Pulmonary artery endothelial cell (primary cell): Measurements from ENCODE around the gene AQP5. TPM values are rescaled to one million over a fixed set of nuclear protein-coding genes. Genes with fewer than 3 reads are reported as not detected.
A peak's percentile ranks its signal among the peaks of the same experiment; 100 is the strongest.

Experiments used
- DNase-seq: peaks from one replicate; pipeline ENCODE4 v3.0.0-alpha.2; 2011; ENCODE audit warnings: low read depth, low spot score
- total RNA-seq: library from RNA; depleted of rRNA; stranded (reverse); fragments of >200 nt; gene quantifications from 2 replicates; pipeline ENCODE4 v1.2.3, GENCODE V29; 2014

The AQP5 gene
- total RNA-seq, 1 donor from 2014 or later: 0.07 TPM

- no peak for DNase-seq
Observed at GRCh38 chr12:49950273-49951251, 11.1 kb upstream of the AQP5 start, which contains the start of gene AQP2. Gene AQP2, plus strand, starts transcription at chr12:49950737. Its CDS starts 94 bp downstream, at chr12:49950831.

DNA sequence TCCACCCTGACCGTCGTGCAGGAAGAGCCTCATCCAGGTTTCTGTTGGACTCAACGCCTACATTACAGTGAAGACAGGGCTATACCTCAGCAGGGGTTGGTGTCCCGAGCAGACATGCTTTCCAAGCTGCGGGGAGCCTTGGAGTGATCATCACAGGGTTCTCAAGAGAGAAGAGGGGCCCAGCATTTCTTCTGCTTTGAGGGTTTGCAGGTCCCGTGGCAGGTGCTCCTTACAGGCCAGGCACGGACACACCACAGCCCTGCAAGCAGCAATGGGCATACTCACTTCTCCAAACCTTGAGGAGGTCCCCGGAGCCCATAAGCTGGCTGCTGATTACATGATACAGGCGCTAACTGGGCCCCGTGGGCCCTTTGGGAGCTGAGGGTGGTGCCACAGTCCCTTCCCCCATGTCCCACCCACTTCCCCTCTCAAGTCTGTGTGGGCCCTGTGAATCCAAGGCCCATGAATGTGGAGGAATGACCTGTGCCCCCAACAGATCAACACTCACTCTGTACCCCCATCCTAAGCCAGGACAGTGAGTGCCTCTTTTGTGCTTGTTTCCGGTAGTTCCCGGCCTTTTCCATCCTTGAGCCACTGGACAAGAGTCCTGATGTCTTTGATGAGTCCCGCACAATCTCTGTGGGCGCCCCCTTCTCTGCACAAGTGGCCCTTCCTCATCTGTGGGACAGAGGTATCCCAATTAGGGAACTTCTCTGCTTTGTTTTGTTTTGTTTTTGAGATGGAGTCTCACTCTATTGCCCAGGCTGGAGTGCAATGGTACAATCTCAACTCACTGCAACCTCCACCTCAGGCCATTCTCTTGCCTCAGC, 10.0 kb upstream of the AQP5 start:
- DNase-seq: no peak

DNA sequence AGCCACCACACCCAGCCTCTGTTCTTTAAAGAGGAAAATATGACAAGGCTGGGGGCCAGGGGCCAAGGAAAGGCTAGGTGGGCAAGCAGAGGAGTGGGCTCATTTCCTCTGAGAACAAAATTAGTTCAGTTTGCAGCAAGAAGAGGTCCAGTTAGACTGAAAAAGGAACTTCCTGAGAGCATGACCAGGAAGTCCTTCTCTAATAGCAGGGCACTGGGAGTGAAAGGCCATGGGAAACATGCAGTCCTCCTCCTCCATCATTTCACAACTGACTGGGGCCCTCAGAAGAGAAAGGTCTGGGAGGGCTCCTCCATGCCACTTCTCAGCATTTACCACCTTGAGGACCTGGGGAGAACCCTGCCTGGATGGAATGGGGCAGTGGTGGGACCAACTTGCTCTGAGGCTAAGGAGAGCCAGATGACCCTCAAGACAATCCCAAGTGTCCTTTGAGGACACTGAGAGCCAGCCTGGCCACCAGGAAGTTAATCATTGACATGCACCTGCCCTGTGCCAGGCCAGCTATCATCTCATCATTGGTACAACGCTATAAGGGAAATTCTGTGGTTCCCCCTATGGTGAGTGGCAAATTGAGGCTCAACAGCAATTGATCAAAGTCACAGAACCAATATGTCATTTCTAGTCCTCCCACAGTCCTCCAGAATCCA, 9.1 kb upstream of the AQP5 start:
- no peak for DNase-seq

DNA sequence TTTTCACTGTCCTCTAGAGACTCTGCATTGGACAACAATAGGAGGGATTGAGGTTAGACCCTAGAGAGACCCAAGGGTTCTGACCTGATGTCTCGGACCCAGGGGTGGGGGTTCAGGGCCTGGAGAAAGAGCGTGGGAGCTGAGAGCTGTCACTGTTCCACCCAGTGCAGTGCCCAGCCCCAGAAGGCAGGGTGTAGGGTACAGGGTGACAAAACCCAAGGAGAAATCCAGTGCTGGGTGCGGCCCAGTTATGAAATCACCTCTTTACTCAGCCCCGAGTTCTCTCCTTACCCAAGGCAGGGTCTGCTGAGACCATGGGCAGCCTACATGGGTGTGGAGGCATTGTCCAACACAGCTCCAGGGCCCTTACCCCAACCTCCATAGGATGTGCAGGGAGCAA, 8.5 kb upstream of the AQP5 start:
- no peak for DNase-seq

DNA sequence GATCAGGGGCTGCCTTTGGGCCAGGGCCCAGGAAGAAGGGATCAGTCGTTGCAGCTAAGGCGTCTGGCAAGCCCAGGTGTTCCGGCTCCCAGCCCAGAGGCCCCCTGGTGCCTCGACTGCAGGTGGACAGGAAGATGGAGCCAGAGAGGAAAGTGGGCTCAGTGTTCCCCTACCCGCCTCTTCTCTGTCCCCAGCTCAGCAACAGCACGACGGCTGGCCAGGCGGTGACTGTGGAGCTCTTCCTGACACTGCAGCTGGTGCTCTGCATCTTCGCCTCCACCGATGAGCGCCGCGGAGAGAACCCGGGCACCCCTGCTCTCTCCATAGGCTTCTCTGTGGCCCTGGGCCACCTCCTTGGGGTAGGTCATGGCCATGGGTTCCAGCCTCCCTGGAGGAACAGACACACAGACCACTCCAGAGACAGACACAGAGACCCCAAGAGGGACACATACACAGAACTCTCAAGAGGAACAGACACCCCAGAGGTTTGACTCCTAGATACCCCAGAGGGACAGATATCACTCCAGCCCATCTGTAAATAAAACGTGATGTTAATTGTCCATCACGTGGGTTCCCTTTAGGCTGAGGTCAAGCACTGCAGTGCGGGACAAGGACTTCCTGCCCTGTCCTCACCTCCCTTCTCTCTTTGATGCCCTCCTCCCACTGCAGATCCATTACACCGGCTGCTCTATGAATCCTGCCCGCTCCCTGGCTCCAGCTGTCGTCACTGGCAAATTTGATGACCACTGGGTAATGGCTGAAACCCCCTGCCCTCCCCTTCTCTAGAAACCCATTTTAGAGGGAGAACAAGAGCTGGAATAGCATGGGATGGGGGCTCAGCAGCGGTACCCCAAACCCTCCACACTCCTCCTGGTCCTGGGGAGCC, 7.5 kb upstream of the AQP5 start:
- DNase-seq: no peak

DNA sequence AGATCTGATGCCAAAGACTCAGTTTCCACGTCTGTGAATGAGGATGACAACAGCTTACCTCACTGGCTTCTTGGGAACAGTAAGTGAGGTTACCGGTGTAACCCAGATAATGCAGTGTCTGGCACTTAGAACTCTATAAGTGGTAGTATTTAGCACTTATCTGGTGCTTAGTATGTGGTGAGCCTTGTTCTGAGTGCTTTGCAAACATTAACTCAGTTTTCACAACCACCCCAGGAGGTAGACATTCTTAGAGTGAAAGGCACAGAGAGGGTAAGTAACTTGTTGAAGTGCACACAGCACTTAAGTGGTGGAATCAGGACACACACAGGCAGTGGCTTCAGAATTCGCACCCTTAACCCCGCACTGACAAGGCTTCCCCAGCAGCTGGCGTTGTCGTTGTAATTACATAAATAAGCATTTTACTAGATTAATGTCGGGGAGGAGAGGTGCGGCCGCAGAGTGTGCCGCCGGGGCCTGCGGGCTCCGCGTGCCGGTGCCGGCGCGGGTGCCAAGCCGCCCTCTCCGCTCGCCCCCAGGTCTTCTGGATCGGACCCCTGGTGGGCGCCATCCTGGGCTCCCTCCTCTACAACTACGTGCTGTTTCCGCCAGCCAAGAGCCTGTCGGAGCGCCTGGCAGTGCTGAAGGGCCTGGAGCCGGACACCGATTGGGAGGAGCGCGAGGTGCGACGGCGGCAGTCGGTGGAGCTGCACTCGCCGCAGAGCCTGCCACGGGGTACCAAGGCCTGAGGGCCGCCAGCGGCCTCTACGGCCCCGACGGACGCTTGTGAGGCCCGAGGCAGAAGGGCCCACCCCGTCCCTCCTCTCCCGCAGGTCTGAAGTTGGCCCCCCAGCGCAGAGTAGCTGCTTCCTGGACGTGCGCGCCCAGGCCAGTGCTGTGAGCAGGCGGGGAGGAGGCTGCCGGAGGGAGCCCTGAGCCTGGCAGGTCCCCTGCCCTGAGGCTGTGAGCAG, 6.5 kb upstream of the AQP5 start:
- no peak for DNase-seq

- DNase-seq: no peak
Observed at GRCh38 chr12:49955899-49956662, 5.6 kb upstream of the AQP5 start.

GRCh38 chr12:49956663-49957569, 4.8 kb upstream of the AQP5 start:
- no peak for DNase-seq

GRCh38 chr12:49957570-49957967, 4.1 kb upstream of the AQP5 start:
- DNase-seq: no peak

DNA sequence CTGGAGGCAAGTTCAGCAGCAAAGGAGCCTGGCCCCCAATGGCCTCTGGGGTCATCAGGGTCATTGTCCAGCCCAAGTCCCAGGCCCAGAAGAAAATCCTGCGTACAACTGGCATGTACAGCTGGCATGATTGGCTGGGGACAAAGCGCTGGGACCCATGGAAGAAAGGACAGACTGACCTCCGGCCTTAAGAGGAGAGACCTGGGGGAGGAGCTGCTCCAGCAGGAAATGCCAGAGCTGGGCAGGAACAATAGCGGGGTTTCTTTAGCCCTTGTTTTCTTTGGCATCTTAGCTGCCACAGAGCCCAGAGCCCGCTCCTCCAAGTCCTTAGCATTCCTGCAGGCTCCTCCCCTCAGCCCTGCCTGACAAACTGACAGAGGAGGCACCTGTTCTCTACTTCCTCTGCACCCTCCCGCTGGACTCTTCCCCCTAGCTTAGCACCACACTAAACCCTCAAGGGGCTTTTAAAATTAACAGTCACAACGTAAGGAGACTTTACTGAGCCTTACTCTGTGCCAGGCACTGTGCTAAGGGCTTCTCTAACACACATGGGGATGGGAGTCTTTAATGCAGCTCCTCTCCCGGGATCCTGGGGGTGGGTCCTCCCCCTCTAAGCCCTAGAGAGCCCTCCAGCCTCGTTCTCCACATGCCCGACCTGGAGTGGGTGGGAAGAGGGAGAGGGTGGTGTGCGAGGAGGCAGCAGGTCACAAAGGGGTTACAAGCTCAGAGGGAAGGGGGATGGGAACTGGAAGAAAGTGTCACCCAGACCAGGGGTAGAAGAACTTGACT, 1.8 kb upstream of the AQP5 start:
- peak; percentile 73 for DNase-seq

DNA sequence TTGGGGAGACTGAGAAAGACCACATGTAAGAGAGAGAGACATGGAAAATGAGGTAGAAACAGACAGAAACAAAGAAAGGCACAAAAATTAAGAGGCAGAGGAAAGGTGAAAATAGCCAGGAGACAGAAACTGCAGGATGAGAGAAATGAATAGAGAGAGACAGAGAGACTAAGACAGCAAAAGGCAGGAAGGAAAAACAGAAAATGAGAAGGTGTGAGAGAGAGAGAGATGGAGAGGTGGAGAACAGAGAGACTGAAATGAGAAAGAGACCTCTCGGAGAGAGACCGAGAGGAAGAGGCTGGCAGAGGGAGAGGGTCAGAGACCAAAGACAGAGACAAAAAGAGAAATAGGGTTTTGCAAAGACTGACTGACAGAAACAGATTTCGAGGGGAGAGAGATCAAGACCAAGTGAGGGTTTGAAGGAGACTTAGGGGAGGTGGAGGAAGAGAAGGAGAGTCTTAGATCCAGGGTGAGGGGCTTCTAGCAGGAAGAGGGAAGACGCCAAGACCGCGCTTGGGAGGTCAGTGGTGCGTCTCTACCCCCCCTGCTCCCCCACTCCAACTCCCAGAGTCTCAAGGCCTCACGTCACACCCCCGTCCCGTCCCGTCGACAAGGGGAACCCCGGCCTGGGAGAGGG, 1.1 kb upstream of the AQP5 start:
- DNase-seq: no peak

DNA sequence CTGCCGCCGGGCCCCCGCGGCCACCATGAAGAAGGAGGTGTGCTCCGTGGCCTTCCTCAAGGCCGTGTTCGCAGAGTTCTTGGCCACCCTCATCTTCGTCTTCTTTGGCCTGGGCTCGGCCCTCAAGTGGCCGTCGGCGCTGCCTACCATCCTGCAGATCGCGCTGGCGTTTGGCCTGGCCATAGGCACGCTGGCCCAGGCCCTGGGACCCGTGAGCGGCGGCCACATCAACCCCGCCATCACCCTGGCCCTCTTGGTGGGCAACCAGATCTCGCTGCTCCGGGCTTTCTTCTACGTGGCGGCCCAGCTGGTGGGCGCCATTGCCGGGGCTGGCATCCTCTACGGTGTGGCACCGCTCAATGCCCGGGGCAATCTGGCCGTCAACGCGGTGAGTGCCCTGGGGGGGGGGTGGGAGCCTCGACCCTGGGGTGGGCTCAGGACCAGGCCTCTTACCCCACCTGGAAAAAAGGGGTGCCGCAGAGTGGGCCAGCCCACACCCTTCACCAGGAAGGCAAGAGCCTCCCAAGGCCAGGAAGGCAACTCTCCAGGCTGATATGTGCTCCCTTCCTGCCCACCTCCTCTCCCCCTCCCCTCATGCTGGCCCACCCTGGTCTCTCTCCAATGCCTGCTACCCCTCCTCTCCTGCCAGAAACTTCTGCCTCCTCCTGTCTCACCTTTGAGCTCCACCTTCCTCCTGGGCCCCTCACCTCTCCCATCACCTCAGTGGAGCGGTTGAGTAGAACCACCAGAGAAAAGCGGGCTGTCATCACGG, 507 bp downstream of the AQP5 start:
- DNase-seq: no peak

GRCh38 chr12:49962861-49963765, 1.4 kb downstream of the AQP5 start:
- no peak for DNase-seq

DNA sequence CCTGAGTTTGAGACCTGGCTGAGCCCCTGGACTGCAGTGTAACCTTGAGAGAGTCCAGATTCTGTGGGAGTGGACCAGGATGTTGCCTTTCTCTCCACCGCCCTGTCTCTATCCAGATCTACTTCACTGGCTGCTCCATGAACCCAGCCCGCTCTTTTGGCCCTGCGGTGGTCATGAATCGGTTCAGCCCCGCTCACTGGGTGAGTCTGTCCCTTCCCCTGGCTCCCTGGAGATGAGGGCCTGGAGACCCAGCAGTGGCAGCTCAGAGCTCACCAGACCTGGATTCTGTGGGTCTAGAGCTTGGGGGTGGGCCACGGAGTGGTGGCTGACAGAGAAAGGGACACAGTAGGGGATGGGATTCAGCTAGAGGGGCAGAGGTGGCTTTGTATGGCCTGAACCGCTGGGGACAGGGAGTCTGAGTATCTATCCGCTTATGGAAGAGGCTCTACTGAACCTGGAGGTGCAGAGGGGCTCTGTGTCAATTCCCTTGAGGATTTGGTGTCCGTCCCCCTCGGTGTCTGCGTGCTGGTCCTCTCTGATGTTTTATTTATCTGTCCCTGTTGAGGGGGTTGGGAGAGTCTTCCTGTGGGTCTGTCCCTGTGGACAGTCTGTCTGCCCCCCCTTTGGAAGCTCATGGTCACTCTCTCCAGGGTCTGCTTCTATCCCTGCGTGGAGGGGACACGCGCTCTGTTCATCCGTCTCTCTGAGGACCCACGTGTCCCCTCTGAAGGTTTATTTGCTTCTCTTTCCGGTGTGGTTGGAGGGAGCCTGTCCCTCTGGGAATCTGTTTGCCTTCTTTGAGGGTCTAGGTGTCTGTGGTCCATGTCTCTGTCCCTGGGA, 2.5 kb downstream of the AQP5 start:
- DNase-seq: no peak
